ENCODE measurements around the gene CD3G.
"Not testable (repeated sequence)": the region's sequence is repeated elsewhere in the genome, so short reads cannot be mapped to it uniquely, and the experiment has no call there.

Gene CD3G

GRCh38 chr11:118401880-118402590 lies 57.9 kb downstream of the CD3G start:
- DNase-seq (ENCODE audit: low read depth in 2 of 2): peak; percentile 86 to 90
- peak overlapping the region; percentile 93 for H3K4me3 ChIP-seq (replicated peaks in 1 of 2; ENCODE audit: low read depth in 2 of 2, low read length in 2 of 2)
- TF ChIP-seq CTCF (IDR thresholded peaks at IDR 0.05; ENCODE audit: low read depth, low read length): no peak

GRCh38 chr11:118402594-118402993 lies 58.5 kb downstream of the CD3G start:
- peak overlapping the region; percentile 93 for H3K4me3 ChIP-seq (replicated peaks in 1 of 2; ENCODE audit: low read depth in 2 of 2, low read length in 2 of 2)

More at GRCh38 chr11:118402594-118402993, 58.5 kb downstream of the CD3G start:
- not testable (repeated sequence) for DNase-seq (ENCODE audit: low read depth in 2 of 2)

Data from cardiac fibroblast (primary cell).